GM21367 (cell line): ENCODE data around the gene MRGPRD.

ENCODE experiments used
- ATAC-seq: cut with Tn5 transposase; IDR thresholded peaks from one replicate; pipeline ENCODE4 v1.9.1; 2021; ENCODE audit not compliant: unreplicated experiment

Gene MRGPRD

GRCh38 chr11:68932933-68933577, 47.7 kb downstream of the MRGPRD start:
- no peak for ATAC-seq

- no peak for ATAC-seq
Measured at GRCh38 chr11:68932358-68932757, 48.4 kb downstream of the MRGPRD start.

GRCh38 chr11:68931911-68932310, 48.9 kb downstream of the MRGPRD start:
- ATAC-seq = no peak

- ATAC-seq = no peak
Measured at GRCh38 chr11:68930991-68931855, 49.6 kb downstream of the MRGPRD start.
